DOHH2 (cell line): ENCODE results near the gene CHD6.

Experiments
- CTCF ChIP-seq: fragments of 200-600 bp; sonication (generic); IDR thresholded peaks from one replicate; pipeline ENCODE4 v1.5.1; 2014; ENCODE audit warnings: antibody characterized with exemption, mild to moderate bottlenecking, low read depth, low read length; ENCODE audit not compliant: poor library complexity, severe bottlenecking
- EZH2phosphoT487 ChIP-seq: fragments of 200-600 bp; sonication (generic); IDR thresholded peaks from 2 replicates; pipeline ENCODE4 v1.6.1; 2017; ENCODE audit warnings: borderline replicate concordance, mild to moderate bottlenecking, antibody characterized with exemption, low read length, moderate library complexity, mixed read lengths

- TF ChIP-seq CTCF (no peak), EZH2phosphoT487 (no peak)
Observed at GRCh38 chr20:41475503-41475902, 142.7 kb downstream of the CHD6 start.
